ENCODE results near the gene JADE1. TPM values are rescaled to one million over a fixed set of nuclear protein-coding genes. Genes with fewer than 3 reads are reported as not detected.

JADE1 gene
- total RNA-seq, 1 donor from 2014 or later = 19.0 TPM

- TF ChIP-seq CTCF (conservative IDR thresholded peaks at IDR 0.05; ENCODE audit: low read depth, low read length) = no peak
- no peak for DNase-seq (ENCODE audit: low read depth)
- H3K4me3 ChIP-seq (ENCODE audit: low read depth, low read length) = no peak overlapping the region
Measured at GRCh38 chr4:128868758-128869157, 59.3 kb downstream of the JADE1 start.

- DNase-seq (ENCODE audit: low read depth) = no peak
- no peak for TF ChIP-seq CTCF (conservative IDR thresholded peaks at IDR 0.05; ENCODE audit: low read depth, low read length)
- no peak overlapping the region for H3K4me3 ChIP-seq (ENCODE audit: low read depth, low read length)
Measured at GRCh38 chr4:128869776-128870509, 60.4 kb downstream of the JADE1 start.

GRCh38 chr4:128871948-128872347 lies 62.4 kb downstream of the JADE1 start:
- DNase-seq (ENCODE audit: low read depth) = no peak
- H3K4me3 ChIP-seq (ENCODE audit: low read depth, low read length) = no peak overlapping the region
- no peak for TF ChIP-seq CTCF (conservative IDR thresholded peaks at IDR 0.05; ENCODE audit: low read depth, low read length)

- no peak for DNase-seq (ENCODE audit: low read depth)
- TF ChIP-seq CTCF (conservative IDR thresholded peaks at IDR 0.05; ENCODE audit: low read depth, low read length) = no peak
Measured at GRCh38 chr4:128876200-128876599, 66.7 kb downstream of the JADE1 start.

GRCh38 chr4:128877934-128878333 lies 68.4 kb downstream of the JADE1 start:
- no peak overlapping the region for H3K4me3 ChIP-seq (ENCODE audit: low read depth, low read length)
- TF ChIP-seq CTCF (conservative IDR thresholded peaks at IDR 0.05; ENCODE audit: low read depth, low read length) = no peak
- DNase-seq (ENCODE audit: low read depth) = no peak

More at GRCh38 chr4:128876200-128876599, 66.7 kb downstream of the JADE1 start:
- no peak overlapping the region for H3K4me3 ChIP-seq (ENCODE audit: low read depth, low read length)

GRCh38 chr4:128879283-128879682 lies 69.8 kb downstream of the JADE1 start:
- no peak for DNase-seq (ENCODE audit: low read depth)
- TF ChIP-seq CTCF (conservative IDR thresholded peaks at IDR 0.05; ENCODE audit: low read depth, low read length) = no peak
- no peak overlapping the region for H3K4me3 ChIP-seq (ENCODE audit: low read depth, low read length)

GRCh38 chr4:128879971-128880370 lies 70.5 kb downstream of the JADE1 start:
- H3K4me3 ChIP-seq (ENCODE audit: low read depth, low read length) = no peak overlapping the region
- TF ChIP-seq CTCF (conservative IDR thresholded peaks at IDR 0.05; ENCODE audit: low read depth, low read length) = no peak
- DNase-seq (ENCODE audit: low read depth) = no peak
